Measurements from ENCODE around the gene POMT2.

The POMT2 gene

GRCh38 chr14:77236814-77237213 lies 83.9 kb downstream of the POMT2 start:
- DNase-seq: no peak

GRCh38 chr14:77231721-77232120 lies 89.0 kb downstream of the POMT2 start:
- DNase-seq: no peak

- DNase-seq: no peak
These were observed 89.8 kb downstream of the POMT2 start for GRCh38 chr14:77230914-77231313.

GRCh38 chr14:77228056-77228455 lies 92.6 kb downstream of the POMT2 start:
- no peak for DNase-seq

GRCh38 chr14:77225892-77226557 lies 94.7 kb downstream of the POMT2 start:
- no peak for DNase-seq

- DNase-seq: no peak
These were observed 95.4 kb downstream of the POMT2 start for GRCh38 chr14:77225254-77225653.

Measured in hematopoietic multipotent progenitor cell treated with erythropoietin and hydrocortisone succinate and interleukin-3 and kit ligand, for 4 days (in vitro differentiated cells).